Measurements from ENCODE around the gene PDLIM1. TPM values are rescaled to one million over a fixed set of nuclear protein-coding genes. Genes with fewer than 3 reads are reported as not detected.

PDLIM1 gene
- total RNA-seq, 1 donor from 2014 or later = 2.6 TPM

GRCh38 chr10:95306851-95307250 lies 16.0 kb upstream of the PDLIM1 start:
- peaks cover 4% of the 10 kb centered on the region for H3K27me3 Mint-ChIP-seq (ENCODE audit: insufficient read depth)
- intact Hi-C loops (cut with micrococcal nuclease) = no loop called here

DNA sequence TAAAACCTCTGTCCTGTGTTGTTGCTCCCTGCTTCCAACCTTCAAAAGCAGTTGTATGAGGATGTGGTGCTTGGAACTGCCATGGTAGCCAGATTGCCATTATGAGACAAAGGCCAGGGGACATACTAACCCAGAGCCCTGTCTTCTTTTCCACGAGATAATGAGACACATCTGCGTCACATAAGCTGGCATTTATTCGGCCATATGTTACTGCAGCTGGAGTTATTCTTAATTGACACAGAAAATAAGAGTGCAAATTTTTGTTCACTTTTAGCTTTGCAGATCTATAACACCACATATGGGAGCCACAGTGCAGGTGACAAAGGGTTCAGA lies 15.5 kb upstream of the PDLIM1 start:
- DNase-seq (ENCODE audit: low spot score) = no peak
- intact Hi-C loops (cut with micrococcal nuclease) = no loop called here
- Mint-ChIP-seq H3K9me3 (no peaks in the 10 kb centered on the region), H3K27ac (no peak overlapping the region), H3K27me3 (ENCODE audit: insufficient read depth) (peaks cover 4% of the 10 kb centered on the region), H3K36me3 (ENCODE audit: low read depth) (no peaks in the 10 kb centered on the region), H3K4me3 (no peak overlapping the region), H3K4me1 (ENCODE audit: low read depth) (peaks cover 20% of the 10 kb centered on the region)

More at GRCh38 chr10:95306851-95307250, 16.0 kb upstream of the PDLIM1 start:
- no peaks in the 10 kb centered on the region for H3K36me3 Mint-ChIP-seq (ENCODE audit: low read depth)
- DNase-seq (ENCODE audit: low spot score) = no peak
- no peak overlapping the region for H3K27ac Mint-ChIP-seq
- H3K4me1 Mint-ChIP-seq (ENCODE audit: low read depth) = peaks cover 20% of the 10 kb centered on the region
- no peak overlapping the region for H3K4me3 Mint-ChIP-seq
- H3K9me3 Mint-ChIP-seq = no peaks in the 10 kb centered on the region

DNA sequence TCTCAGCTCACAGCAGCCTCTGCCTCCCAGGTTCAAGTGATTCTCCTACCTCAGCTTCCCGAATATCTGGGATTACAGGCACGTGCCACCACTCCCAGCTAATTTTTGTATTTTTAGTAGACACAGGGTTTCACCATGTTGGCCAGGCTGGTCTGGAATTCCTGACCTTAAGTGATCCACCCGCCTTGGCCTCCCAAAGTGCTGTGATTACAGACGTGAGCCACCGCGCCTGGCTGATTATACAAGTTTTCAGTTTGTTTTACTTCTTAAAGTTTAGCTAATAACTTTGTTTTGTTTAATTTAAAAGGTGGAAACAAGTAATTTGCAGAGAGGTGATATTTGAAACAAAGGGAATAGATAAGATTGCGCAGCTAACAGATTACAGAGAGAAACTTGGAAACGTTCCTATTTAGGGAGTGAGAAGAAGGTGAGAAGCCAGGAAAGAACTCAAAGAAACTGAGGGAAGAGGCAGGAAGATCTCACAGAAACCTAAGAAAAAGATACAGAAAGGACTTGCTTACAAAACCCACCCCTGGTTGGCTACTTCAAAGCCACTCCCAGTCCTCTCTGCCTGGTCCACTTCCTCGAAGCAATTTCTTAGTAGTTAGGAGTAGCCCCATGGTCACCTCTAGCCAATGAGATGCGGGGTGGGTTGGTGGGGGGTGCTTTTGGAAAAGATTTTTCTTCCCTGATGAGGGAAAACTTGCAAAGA lies 15.0 kb upstream of the PDLIM1 start:
- Mint-ChIP-seq H3K36me3 (ENCODE audit: low read depth) (no peaks in the 10 kb centered on the region), H3K9me3 (no peaks in the 10 kb centered on the region), H3K27ac (no peak overlapping the region), H3K4me1 (ENCODE audit: low read depth) (peaks cover 20% of the 10 kb centered on the region), H3K27me3 (ENCODE audit: insufficient read depth) (peaks cover 4% of the 10 kb centered on the region), H3K4me3 (no peak overlapping the region)
- intact Hi-C loops (cut with micrococcal nuclease) = no loop called here
- no peak for DNase-seq (ENCODE audit: low spot score)

DNA sequence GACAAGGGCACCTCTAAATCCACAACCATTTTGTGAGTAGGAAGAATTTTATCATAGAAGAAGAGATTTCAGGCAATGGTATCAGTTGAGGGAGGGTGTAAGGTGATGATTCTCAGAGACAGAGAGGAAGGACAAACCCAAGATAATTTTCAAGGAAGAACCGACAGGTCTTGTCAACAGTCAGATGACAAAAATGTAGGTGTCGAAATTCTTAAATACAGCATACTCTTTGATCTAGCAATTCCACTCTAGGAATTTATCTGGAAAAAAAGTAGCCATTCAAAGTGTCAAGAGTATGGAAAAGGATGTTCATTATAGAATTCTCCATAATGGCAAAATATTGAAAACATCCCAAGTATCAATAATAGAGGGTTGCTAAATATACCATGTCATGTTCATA lies 14.2 kb upstream of the PDLIM1 start:
- intact Hi-C loops (cut with micrococcal nuclease) = no loop called here
- no peak for DNase-seq (ENCODE audit: low spot score)
- no peak overlapping the region for H3K4me3 Mint-ChIP-seq
- no peaks in the 10 kb centered on the region for H3K36me3 Mint-ChIP-seq (ENCODE audit: low read depth)
- no peaks in the 10 kb centered on the region for H3K9me3 Mint-ChIP-seq
- H3K27ac Mint-ChIP-seq = no peak overlapping the region
- H3K4me1 Mint-ChIP-seq (ENCODE audit: low read depth) = peaks cover 14% of the 10 kb centered on the region
- H3K27me3 Mint-ChIP-seq (ENCODE audit: insufficient read depth) = peaks cover 4% of the 10 kb centered on the region

DNA sequence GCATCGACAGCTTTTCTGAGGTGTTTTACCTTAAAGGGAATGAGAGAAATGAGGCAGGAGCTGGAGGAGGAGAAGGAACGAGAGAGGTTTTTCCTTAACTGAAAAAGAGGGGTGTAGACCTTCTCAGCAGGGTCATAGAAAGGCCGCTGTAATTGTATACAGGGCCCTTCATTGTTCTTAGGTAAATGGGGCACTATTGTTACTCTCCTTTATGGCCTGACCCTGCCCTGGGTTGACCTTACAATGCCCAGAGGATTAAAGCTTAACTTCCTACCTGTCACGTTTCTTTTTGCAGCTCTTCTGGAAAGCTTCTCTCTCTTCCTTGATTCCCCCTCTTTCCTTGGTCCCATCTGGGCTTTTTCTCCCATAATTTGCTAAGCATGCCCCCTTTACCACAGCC lies 13.7 kb upstream of the PDLIM1 start:
- H3K4me3 Mint-ChIP-seq = no peak overlapping the region
- intact Hi-C loops (cut with micrococcal nuclease) = no loop called here
- H3K36me3 Mint-ChIP-seq (ENCODE audit: low read depth) = no peaks in the 10 kb centered on the region
- no peaks in the 10 kb centered on the region for H3K9me3 Mint-ChIP-seq
- H3K27ac Mint-ChIP-seq = no peak overlapping the region
- DNase-seq (ENCODE audit: low spot score) = no peak
- H3K4me1 Mint-ChIP-seq (ENCODE audit: low read depth) = peaks cover 9% of the 10 kb centered on the region
- peaks cover 4% of the 10 kb centered on the region for H3K27me3 Mint-ChIP-seq (ENCODE audit: insufficient read depth)

DNA sequence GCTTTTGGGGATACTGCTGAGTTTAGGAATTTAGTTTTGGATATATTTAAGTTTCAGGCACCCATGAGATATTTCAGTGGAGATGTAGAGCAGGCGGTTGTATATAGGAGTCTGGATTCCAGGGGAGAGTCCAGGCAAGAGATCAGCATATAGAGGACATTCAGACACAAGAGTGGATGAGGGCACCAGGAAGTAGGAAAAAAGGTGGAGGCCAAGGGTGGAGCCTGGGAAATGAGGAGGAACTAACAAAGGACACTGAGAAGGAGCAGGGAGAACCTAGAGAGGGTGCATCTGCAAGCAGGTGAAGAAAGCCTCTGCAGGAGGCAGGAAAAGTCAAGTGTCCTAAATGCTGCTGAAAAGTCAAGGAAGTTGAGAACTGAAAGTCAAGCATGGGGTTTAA lies 13.1 kb upstream of the PDLIM1 start:
- Mint-ChIP-seq H3K27ac (no peak overlapping the region), H3K36me3 (ENCODE audit: low read depth) (no peaks in the 10 kb centered on the region), H3K4me3 (no peak overlapping the region), H3K9me3 (no peaks in the 10 kb centered on the region), H3K27me3 (ENCODE audit: insufficient read depth) (peaks cover 4% of the 10 kb centered on the region), H3K4me1 (ENCODE audit: low read depth) (peaks cover 9% of the 10 kb centered on the region)
- intact Hi-C loops (cut with micrococcal nuclease) = no loop called here
- DNase-seq (ENCODE audit: low spot score) = no peak

DNA sequence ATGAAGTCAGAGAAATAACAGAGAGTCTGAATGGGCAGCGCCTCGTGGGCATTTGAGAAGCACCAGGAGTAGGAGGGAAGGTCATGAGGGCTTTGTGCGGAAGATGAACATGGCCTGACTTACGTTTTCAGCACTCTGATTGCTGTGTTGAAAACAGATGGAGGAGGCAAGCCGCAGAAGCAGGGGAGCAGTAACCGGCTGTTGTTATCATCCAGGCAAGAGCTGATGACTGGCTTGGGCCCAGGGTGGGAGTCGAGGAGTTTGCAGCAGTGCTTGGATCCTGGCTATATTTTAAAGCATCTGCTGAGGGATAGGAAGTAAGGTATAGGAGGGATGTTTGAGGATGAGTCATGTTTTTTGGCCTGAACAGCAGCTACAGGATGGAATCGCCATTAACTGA lies 12.7 kb upstream of the PDLIM1 start:
- DNase-seq (ENCODE audit: low spot score) = no peak
- H3K9me3 Mint-ChIP-seq = no peaks in the 10 kb centered on the region
- intact Hi-C loops (cut with micrococcal nuclease) = no loop called here
- H3K27ac Mint-ChIP-seq = no peak overlapping the region
- H3K27me3 Mint-ChIP-seq (ENCODE audit: insufficient read depth) = peaks cover 4% of the 10 kb centered on the region
- H3K4me3 Mint-ChIP-seq = no peak overlapping the region
- no peaks in the 10 kb centered on the region for H3K36me3 Mint-ChIP-seq (ENCODE audit: low read depth)
- peaks cover 5% of the 10 kb centered on the region for H3K4me1 Mint-ChIP-seq (ENCODE audit: low read depth)

- no peaks in the 10 kb centered on the region for H3K27me3 Mint-ChIP-seq (ENCODE audit: insufficient read depth)
- peaks cover 8% of the 10 kb centered on the region for H3K4me1 Mint-ChIP-seq (ENCODE audit: low read depth)
- intact Hi-C loops (cut with micrococcal nuclease) = no loop called here
- H3K27ac Mint-ChIP-seq = no peak overlapping the region
- DNase-seq (ENCODE audit: low spot score) = no peak
- no peaks in the 10 kb centered on the region for H3K36me3 Mint-ChIP-seq (ENCODE audit: low read depth)
- H3K9me3 Mint-ChIP-seq = no peaks in the 10 kb centered on the region
- no peak overlapping the region for H3K4me3 Mint-ChIP-seq
Observed at GRCh38 chr10:95300022-95300539, 9.3 kb upstream of the PDLIM1 start.

GRCh38 chr10:95297402-95297801 lies 6.6 kb upstream of the PDLIM1 start:
- peaks cover 5% of the 10 kb centered on the region for H3K27me3 Mint-ChIP-seq (ENCODE audit: insufficient read depth)
- intact Hi-C loops (cut with micrococcal nuclease) = no loop called here

DNA sequence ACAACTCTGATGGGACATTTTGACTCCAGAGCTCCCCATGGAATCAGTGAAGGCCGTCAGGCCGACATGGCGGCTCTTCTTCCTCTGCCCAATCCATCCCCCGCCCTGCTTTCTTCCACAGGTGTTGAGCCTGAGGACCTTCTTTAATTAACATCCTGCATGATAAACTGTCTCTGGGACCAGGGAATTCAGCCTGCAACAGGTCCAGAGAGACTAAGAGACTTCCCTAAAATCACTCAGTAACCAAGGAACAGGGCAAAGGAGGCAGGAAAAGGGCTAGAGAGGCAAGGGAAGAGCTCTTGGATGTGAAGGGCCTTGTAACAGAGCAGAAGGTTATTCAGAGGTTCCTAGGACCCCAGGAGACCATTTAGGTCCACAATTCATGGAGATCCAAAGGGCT lies 6.0 kb upstream of the PDLIM1 start:
- no peak overlapping the region for H3K27ac Mint-ChIP-seq
- H3K27me3 Mint-ChIP-seq (ENCODE audit: insufficient read depth) = peaks cover 8% of the 10 kb centered on the region
- intact Hi-C loops (cut with micrococcal nuclease) = no loop called here

More at GRCh38 chr10:95297402-95297801, 6.6 kb upstream of the PDLIM1 start:
- no peak for DNase-seq (ENCODE audit: low spot score)
- no peak overlapping the region for H3K4me3 Mint-ChIP-seq
- H3K36me3 Mint-ChIP-seq (ENCODE audit: low read depth) = no peaks in the 10 kb centered on the region
- H3K4me1 Mint-ChIP-seq (ENCODE audit: low read depth) = peaks cover 16% of the 10 kb centered on the region
- H3K27ac Mint-ChIP-seq = no peak overlapping the region
- no peaks in the 10 kb centered on the region for H3K9me3 Mint-ChIP-seq

GRCh38 chr10:95295031-95295755 lies 4.4 kb upstream of the PDLIM1 start:
- H3K4me1 Mint-ChIP-seq (ENCODE audit: low read depth) = peaks cover 24% of the 10 kb centered on the region
- intact Hi-C loops (cut with micrococcal nuclease) = loop anchor here (2.0 kb wide), 1 partner anchor 112 kb away; no protein-coding TSS in a partner anchor
- DNase-seq (ENCODE audit: low spot score) = peak; percentile 60
- no peaks in the 10 kb centered on the region for H3K36me3 Mint-ChIP-seq (ENCODE audit: low read depth)
- no peaks in the 10 kb centered on the region for H3K9me3 Mint-ChIP-seq
- H3K4me3 Mint-ChIP-seq = peak overlapping the region; percentile 62
- peak overlapping the region; percentile 6 for H3K27ac Mint-ChIP-seq
- peaks cover 15% of the 10 kb centered on the region for H3K27me3 Mint-ChIP-seq (ENCODE audit: insufficient read depth)

More for the DNA sequence above, 6.0 kb upstream of the PDLIM1 start:
- Mint-ChIP-seq H3K36me3 (ENCODE audit: low read depth) (no peaks in the 10 kb centered on the region), H3K4me3 (no peak overlapping the region), H3K4me1 (ENCODE audit: low read depth) (peaks cover 17% of the 10 kb centered on the region), H3K9me3 (no peaks in the 10 kb centered on the region)
- DNase-seq (ENCODE audit: low spot score) = no peak

DNA sequence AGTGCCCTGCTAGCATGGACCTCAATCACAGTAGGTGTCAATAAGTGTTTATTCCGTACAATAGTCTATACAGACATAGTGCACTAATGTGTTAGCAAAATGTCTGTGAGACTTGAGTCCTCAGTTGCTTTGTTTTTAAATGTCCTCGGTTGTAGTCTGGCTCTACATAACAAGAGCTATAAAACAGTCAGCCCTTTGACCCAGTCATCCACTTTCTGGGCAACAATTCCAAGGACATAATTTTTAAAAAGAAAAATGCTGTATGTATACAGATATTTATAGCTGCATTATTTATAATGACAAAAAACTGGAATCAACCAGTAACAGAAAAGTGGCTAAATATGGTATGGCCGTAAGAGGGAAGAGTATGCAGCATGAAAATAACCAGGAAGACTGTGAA lies 2.8 kb upstream of the PDLIM1 start:
- no peak overlapping the region for H3K27ac Mint-ChIP-seq
- intact Hi-C loops (cut with micrococcal nuclease) = loop anchor here (2.0 to 5.0 kb wide), 3 partner anchors 46 to 111 kb away; no protein-coding TSS in a partner anchor
- no peak overlapping the region for H3K4me3 Mint-ChIP-seq
- no peak for DNase-seq (ENCODE audit: low spot score)
- H3K36me3 Mint-ChIP-seq (ENCODE audit: low read depth) = peaks cover 4% of the 10 kb centered on the region
- no peaks in the 10 kb centered on the region for H3K9me3 Mint-ChIP-seq
- peaks cover 35% of the 10 kb centered on the region for H3K4me1 Mint-ChIP-seq (ENCODE audit: low read depth)
- H3K27me3 Mint-ChIP-seq (ENCODE audit: insufficient read depth) = peaks cover 27% of the 10 kb centered on the region

GRCh38 chr10:95291365-95292039 lies 699 bp upstream of the PDLIM1 start:
- peaks cover 40% of the 10 kb centered on the region for H3K27me3 Mint-ChIP-seq (ENCODE audit: insufficient read depth)
- intact Hi-C loops (cut with micrococcal nuclease) = loop anchor here (5.0 kb wide), 2 partner anchors 44 to 71 kb away; no protein-coding TSS in a partner anchor

More at GRCh38 chr10:95291365-95292039, 699 bp upstream of the PDLIM1 start:
- H3K36me3 Mint-ChIP-seq (ENCODE audit: low read depth) = peaks cover 4% of the 10 kb centered on the region
- H3K27ac Mint-ChIP-seq = peak overlapping the region; percentile 51
- peaks cover 35% of the 10 kb centered on the region for H3K4me1 Mint-ChIP-seq (ENCODE audit: low read depth)
- DNase-seq (ENCODE audit: low spot score) = no peak
- peak overlapping the region; percentile 78 for H3K4me3 Mint-ChIP-seq
- H3K9me3 Mint-ChIP-seq = no peaks in the 10 kb centered on the region
